Suprapubic skin (tissue), 4 donors: Measurements from ENCODE around the gene SLC30A7. TPM values are rescaled to one million over a fixed set of nuclear protein-coding genes. Genes with fewer than 3 reads are reported as not detected.

Experiments
- DNase-seq, 2 donors: peaks; one replicate each; pipeline ENCODE4 v3.0.0-alpha.2; 2019; ENCODE audit warnings: low spot score in 2 of 2
- H3K27ac ChIP-seq: fragments of 200-600 bp; sonication (generic); one replicate; pipeline ENCODE4 v1.5.1; 2019
- H3K27me3 ChIP-seq: fragments of 200-600 bp; sonication (generic); one replicate; pipeline ENCODE4 v1.5.1; 2019
- H3K36me3 ChIP-seq: fragments of 200-600 bp; sonication (generic); one replicate; pipeline ENCODE4 v1.5.1; 2019
- H3K4me1 ChIP-seq: fragments of 200-600 bp; sonication (generic); one replicate; pipeline ENCODE4 v1.5.1; 2019
- H3K4me3 ChIP-seq: fragments of 200-600 bp; sonication (generic); one replicate; pipeline ENCODE4 v1.5.1; 2019; ENCODE audit warnings: mild to moderate bottlenecking
- H3K9me3 ChIP-seq: fragments of 200-600 bp; sonication (generic); one replicate; pipeline ENCODE4 v1.5.1; 2019
- CTCF ChIP-seq, 2 donors: fragments of 200-600 bp in 1 of 2; fragments of 450-650 bp in 1 of 2; sonication (generic) in 1 of 2; IDR thresholded peaks; one replicate each; pipeline ENCODE4 v1.5.1; 2016 to 2019; ENCODE audit warnings: antibody characterized with exemption in 2 of 2, mild to moderate bottlenecking in 1 of 2, moderate library complexity in 1 of 2
- WGBS: methylation state at CpG from one replicate; pipeline ENCODE4 v1.1.5; 2018; 5-methylcytosine and 5-hydroxymethylcytosine counted together
- total RNA-seq, 4 donors: library from RNA; depleted of rRNA; stranded (reverse); fragments of >200 nt; gene quantifications; one replicate each; pipeline ENCODE4 v1.1.0, GENCODE V29; 2016

SLC30A7 gene
- total RNA-seq, 4 donors from 2014 or later: 16.4 to 22.5 (median 19.5) TPM

- TF ChIP-seq CTCF (IDR thresholded peaks at IDR 0.05): no peak
- Histone ChIP-seq H3K27ac (no peak overlapping the region), H3K4me1 (peaks cover 8% of the 10 kb centered on the region), H3K27me3 (no peaks in the 10 kb centered on the region), H3K9me3 (no peaks in the 10 kb centered on the region), H3K4me3 (no peak overlapping the region), H3K36me3 (no peaks in the 10 kb centered on the region)
- DNase-seq: no peak
- WGBS: 91% methylated on average over 4 of the region's 4 CpGs
These were observed 135.0 kb downstream of the SLC30A7 start for GRCh38 chr1:101030881-101031280.

Other genes with a start within 250 kb of the SLC30A7 start
- gene VCAM1, start 176.3 kb upstream of the SLC30A7 start, total RNA-seq: 1 to 10 TPM in 2 of 4 donors, under 1 TPM in 2; 0.34 to 2.5 (median 1.5) TPM
- gene EXTL2, start 1.2 kb upstream of the SLC30A7 start, total RNA-seq: 1 to 10 TPM; 3.8 to 5.9 (median 5.0) TPM
- 10 to 100 TPM; 15.8 to 29.8 (median 24.3) TPM for gene DPH5, start 129.7 kb downstream of the SLC30A7 start, total RNA-seq